Stomach smooth muscle (tissue), 2 donors: ENCODE results near the gene PRPH2.

Experiments
- H3K27ac ChIP-seq: one replicate; pipeline ENCODE4 v1.7.0; 2013; ENCODE audit warnings: mild to moderate bottlenecking, low read length, inconsistent platforms
- H3K27me3 ChIP-seq, 2 donors: one replicate each; pipeline ENCODE4 v1.7.0; 2013; ENCODE audit warnings: low read length in 2 of 2; ENCODE audit not compliant: insufficient read depth in 2 of 2, control insufficient read depth in 1 of 2
- H3K36me3 ChIP-seq, 2 donors: one replicate each; pipeline ENCODE4 v1.7.0; 2013; ENCODE audit warnings: low read length in 2 of 2; ENCODE audit not compliant: control insufficient read depth in 2 of 2, insufficient read depth in 2 of 2
- H3K4me1 ChIP-seq: one replicate; pipeline ENCODE4 v1.7.0; 2013; ENCODE audit warnings: low read length; ENCODE audit not compliant: control insufficient read depth, insufficient read depth
- H3K4me3 ChIP-seq, 2 donors: one replicate each; pipeline ENCODE4 v1.7.0; 2013; ENCODE audit warnings: low read length in 2 of 2
- H3K9ac ChIP-seq, 2 donors: one replicate each; pipeline ENCODE4 v1.7.0; 2013; ENCODE audit warnings: low read length in 2 of 2, mild to moderate bottlenecking in 1 of 2
- H3K9me3 ChIP-seq, 2 donors: one replicate each; pipeline ENCODE4 v1.7.0; 2013; ENCODE audit warnings: low read length in 2 of 2; ENCODE audit not compliant: control insufficient read depth in 2 of 2
- donor health status: healthy.
- donor health status: Pancreatic carcinoma.

PRPH2 gene

DNA sequence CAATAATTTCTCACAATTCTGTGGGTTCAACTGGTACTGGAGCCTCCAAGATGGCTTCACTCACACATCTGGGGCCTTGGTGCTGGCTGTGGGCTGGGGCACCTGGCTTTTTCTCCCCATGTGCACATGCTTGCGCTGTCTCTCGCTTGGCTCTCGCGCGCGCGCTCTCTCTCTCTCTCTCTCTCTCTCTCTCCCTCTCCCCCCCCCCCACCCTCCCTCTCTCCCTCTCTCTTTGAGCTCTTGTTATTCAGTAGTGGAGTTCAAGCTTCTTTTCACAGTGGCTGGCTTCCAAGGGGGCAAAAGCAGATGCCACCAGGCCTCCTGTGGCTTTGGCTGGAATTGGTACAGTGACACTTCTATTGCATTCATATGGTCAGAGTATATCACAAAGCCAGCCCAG, 34.3 kb upstream of the PRPH2 start:
- Histone ChIP-seq H3K9ac (no peak overlapping the region), H3K4me1 (no peaks in the 10 kb centered on the region), H3K4me3 (no peak overlapping the region), H3K9me3 (no peaks in the 10 kb centered on the region), H3K27me3 (no peaks in the 10 kb centered on the region), H3K27ac (no peak overlapping the region), H3K36me3 (peaks cover 6 to 11% of the 10 kb centered on the region in 2 donors)

GRCh38 chr6:42754759-42755158, 32.4 kb upstream of the PRPH2 start:
- Histone ChIP-seq H3K27ac (no peak overlapping the region), H3K4me1 (no peaks in the 10 kb centered on the region), H3K36me3 (peaks cover 6 to 11% of the 10 kb centered on the region in 2 donors), H3K9ac (no peak overlapping the region), H3K27me3 (no peaks in the 10 kb centered on the region), H3K9me3 (no peaks in the 10 kb centered on the region), H3K4me3 (no peak overlapping the region)

DNA sequence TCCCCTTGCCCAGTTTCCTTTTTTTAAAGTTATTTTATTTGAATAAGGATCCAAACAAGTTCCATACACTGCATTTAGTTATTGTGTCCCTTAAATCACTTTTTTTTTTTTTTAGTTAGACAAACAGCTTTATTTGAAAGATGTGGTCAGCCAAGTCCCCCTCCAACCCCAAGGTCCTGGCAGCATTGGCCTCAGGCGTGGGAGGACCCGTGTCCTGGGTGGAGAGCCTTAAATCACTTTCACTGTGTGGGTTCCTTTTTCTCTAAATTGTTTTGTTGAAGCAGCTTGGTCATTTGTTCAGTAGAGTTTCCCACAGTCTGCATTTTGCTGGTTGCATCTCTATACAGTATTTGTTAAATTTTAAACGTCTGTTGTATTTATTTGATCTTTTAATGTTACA, 28.7 kb upstream of the PRPH2 start:
- Histone ChIP-seq H3K27me3 (no peaks in the 10 kb centered on the region), H3K4me3 (no peak overlapping the region), H3K27ac (no peak overlapping the region), H3K9me3 (no peaks in the 10 kb centered on the region), H3K36me3 (no peaks in the 10 kb centered on the region), H3K4me1 (no peaks in the 10 kb centered on the region), H3K9ac (no peak overlapping the region)

- Histone ChIP-seq H3K36me3 (no peaks in the 10 kb centered on the region), H3K27ac (no peak overlapping the region), H3K9me3 (no peaks in the 10 kb centered on the region), H3K9ac (no peak overlapping the region), H3K4me1 (peaks cover 13% of the 10 kb centered on the region), H3K4me3 (peak overlapping the region; percentile 21 to 86), H3K27me3 (no peaks in the 10 kb centered on the region)
These were observed 26.0 kb upstream of the PRPH2 start for GRCh38 chr6:42748203-42748898.

- Histone ChIP-seq H3K4me1 (peaks cover 13% of the 10 kb centered on the region), H3K4me3 (peak overlapping the region; percentile 77 to 86), H3K36me3 (no peaks in the 10 kb centered on the region), H3K9me3 (no peaks in the 10 kb centered on the region), H3K9ac (peak overlapping the region; percentile 83 to 92), H3K27me3 (no peaks in the 10 kb centered on the region), H3K27ac (peak overlapping the region; percentile 95)
These were observed 24.3 kb upstream of the PRPH2 start for GRCh38 chr6:42746463-42747391.

GRCh38 chr6:42745640-42746462, 23.5 kb upstream of the PRPH2 start, which contains the start of gene TBCC:
Gene TBCC, minus strand, starts transcription at chr6:42746103. Its CDS starts 30 bp downstream, at chr6:42746073.
- H3K4me1 ChIP-seq, result peaks cover 13% of the 10 kb centered on the region
- H3K36me3 ChIP-seq, result no peaks in the 10 kb centered on the region
- H3K9ac ChIP-seq, result peak within 1 kb of the TSS; percentile 96 to 98
- H3K4me3 ChIP-seq, result peak within 1 kb of the TSS; percentile 89 to 99
- peak within 1 kb of the TSS; percentile 95 for H3K27ac ChIP-seq
- H3K9me3 ChIP-seq, result no peaks in the 10 kb centered on the region
- no peaks in the 10 kb centered on the region for H3K27me3 ChIP-seq

DNA sequence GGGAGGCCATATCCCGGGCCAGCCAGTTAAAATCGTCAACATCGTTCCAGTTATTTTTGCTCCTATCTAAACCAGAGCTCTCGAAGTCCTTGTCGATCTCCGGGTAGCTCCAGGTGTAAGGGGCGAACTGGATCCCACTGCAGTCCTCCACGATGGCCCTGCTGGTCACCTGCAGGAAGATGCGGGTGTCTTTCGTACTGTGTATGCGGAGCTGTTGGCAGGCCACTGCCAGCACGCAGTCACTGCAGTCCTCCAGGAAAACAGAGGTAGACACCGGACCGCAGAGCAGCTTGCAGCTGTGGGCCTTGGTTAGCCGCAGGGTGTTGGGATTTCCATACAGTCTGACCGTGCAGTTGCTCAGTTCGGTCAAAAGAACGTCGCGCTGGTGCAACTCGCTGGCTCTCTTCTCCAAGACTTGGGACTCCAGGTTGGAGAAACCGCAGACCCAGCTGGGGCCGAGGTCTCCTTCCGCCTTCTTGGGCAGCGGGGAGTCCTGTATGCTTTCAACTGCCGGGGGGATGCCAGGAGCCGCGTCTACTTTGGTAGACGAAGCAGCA, 22.8 kb upstream of the PRPH2 start:
- no peaks in the 10 kb centered on the region for H3K36me3 ChIP-seq
- peaks cover 13% of the 10 kb centered on the region for H3K4me1 ChIP-seq
- H3K9ac ChIP-seq, result peak overlapping the region; percentile 96 to 98
- peak overlapping the region; percentile 89 to 99 for H3K4me3 ChIP-seq
- H3K27ac ChIP-seq, result peak overlapping the region; percentile 95
- H3K27me3 ChIP-seq, result no peaks in the 10 kb centered on the region
- H3K9me3 ChIP-seq, result no peaks in the 10 kb centered on the region

GRCh38 chr6:42744351-42744893, 22.0 kb upstream of the PRPH2 start:
- Histone ChIP-seq H3K4me1 (peaks cover 13% of the 10 kb centered on the region), H3K27ac (peak overlapping the region; percentile 95)

DNA sequence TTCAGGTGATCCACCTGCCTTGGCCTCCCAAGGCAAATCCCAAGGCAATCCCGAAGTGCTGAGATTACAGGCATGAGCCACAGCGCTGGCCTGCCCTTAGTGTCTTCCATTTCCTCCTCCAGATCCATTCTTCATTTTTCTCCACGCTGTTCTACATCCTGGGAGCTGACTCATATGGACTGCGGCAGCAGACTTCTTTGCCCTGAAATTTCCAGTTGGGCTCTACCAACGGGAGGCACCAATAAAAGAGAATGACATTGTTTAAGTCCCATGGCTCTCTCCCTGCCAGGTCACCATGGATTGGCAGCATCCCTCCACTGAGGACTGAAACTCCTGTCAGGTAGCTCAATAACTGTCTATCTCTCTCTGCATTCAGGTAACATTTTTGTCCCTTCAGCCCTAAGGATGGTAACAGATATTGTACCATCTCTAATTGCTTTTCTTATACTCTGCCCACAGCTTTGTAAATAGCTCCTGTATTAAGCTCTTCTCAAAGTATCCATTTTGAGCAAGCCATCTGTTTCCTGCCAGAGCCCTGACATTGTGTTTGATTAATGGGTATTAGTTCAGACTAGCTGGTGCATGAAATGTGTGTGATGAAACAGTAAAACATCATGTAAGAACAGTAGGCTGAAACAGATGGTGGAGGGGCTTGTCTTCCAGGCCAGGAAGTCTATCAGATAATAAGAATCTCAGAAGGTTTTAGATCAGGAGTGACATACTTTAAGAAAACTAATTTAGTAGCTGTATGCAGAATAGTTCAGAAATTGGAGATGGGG, 19.9 kb upstream of the PRPH2 start:
- H3K36me3 ChIP-seq, result no peaks in the 10 kb centered on the region
- no peak overlapping the region for H3K9ac ChIP-seq
- no peaks in the 10 kb centered on the region for H3K27me3 ChIP-seq
- no peak overlapping the region for H3K27ac ChIP-seq
- H3K9me3 ChIP-seq, result no peaks in the 10 kb centered on the region
- H3K4me1 ChIP-seq, result peaks cover 13% of the 10 kb centered on the region
- H3K4me3 ChIP-seq, result no peak overlapping the region

More at GRCh38 chr6:42744351-42744893, 22.0 kb upstream of the PRPH2 start:
- no peaks in the 10 kb centered on the region for H3K9me3 ChIP-seq
- H3K27me3 ChIP-seq, result no peaks in the 10 kb centered on the region
- no peaks in the 10 kb centered on the region for H3K36me3 ChIP-seq
- H3K9ac ChIP-seq, result peak overlapping the region; percentile 96 to 98
- peak overlapping the region; percentile 89 to 99 for H3K4me3 ChIP-seq
